WERI-Rb-1 (cell line): Measurements from ENCODE around the gene WWP2.

Experiments
- DNase-seq: peaks from one replicate; pipeline ENCODE4 v3.0.0-alpha.2; 2020
- H3K27ac ChIP-seq: fragments of 250-450 bp; sonication (Bioruptor Pico); 2 replicates; pipeline ENCODE4 v1.5.1; 2020; ENCODE audit warnings: mild to moderate bottlenecking, moderate library complexity
- H3K27me3 ChIP-seq: fragments of 250-450 bp; sonication (Bioruptor Pico); 2 replicates; pipeline ENCODE4 v1.5.1; 2021; ENCODE audit warnings: mild to moderate bottlenecking, low read depth, moderate library complexity; ENCODE audit not compliant: insufficient read depth, severe bottlenecking
- H3K36me3 ChIP-seq: fragments of 250-450 bp; sonication (Bioruptor Pico); 2 replicates; pipeline ENCODE4 v1.5.1; 2020; ENCODE audit warnings: mild to moderate bottlenecking, moderate library complexity
- H3K4me3 ChIP-seq: 2 replicates; pipeline ENCODE4 v1.5.1; 2011; ENCODE audit warnings: low read depth, mild to moderate bottlenecking, control low read depth, low read length
- H3K9me3 ChIP-seq: fragments of 250-450 bp; sonication (Bioruptor Pico); 2 replicates; pipeline ENCODE4 v1.5.1; 2021; ENCODE audit warnings: mild to moderate bottlenecking, moderate library complexity; ENCODE audit not compliant: severe bottlenecking
- TF ChIP-seq, protein P1 (sequence below): IDR thresholded peaks from 2 replicates; pipeline ENCODE4 v1.5.1; 2011; ENCODE audit warnings: low read depth, mild to moderate bottlenecking, control low read depth, inconsistent platforms, low read length

The WWP2 gene

GRCh38 chr16:69872888-69873287 is 110.8 kb downstream of the WWP2 start:
- no peaks in the 10 kb centered on the region for H3K9me3 ChIP-seq
- TF ChIP-seq, protein P1, sequence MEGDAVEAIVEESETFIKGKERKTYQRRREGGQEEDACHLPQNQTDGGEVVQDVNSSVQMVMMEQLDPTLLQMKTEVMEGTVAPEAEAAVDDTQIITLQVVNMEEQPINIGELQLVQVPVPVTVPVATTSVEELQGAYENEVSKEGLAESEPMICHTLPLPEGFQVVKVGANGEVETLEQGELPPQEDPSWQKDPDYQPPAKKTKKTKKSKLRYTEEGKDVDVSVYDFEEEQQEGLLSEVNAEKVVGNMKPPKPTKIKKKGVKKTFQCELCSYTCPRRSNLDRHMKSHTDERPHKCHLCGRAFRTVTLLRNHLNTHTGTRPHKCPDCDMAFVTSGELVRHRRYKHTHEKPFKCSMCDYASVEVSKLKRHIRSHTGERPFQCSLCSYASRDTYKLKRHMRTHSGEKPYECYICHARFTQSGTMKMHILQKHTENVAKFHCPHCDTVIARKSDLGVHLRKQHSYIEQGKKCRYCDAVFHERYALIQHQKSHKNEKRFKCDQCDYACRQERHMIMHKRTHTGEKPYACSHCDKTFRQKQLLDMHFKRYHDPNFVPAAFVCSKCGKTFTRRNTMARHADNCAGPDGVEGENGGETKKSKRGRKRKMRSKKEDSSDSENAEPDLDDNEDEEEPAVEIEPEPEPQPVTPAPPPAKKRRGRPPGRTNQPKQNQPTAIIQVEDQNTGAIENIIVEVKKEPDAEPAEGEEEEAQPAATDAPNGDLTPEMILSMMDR, result no peak
- no peak overlapping the region for H3K27ac ChIP-seq
- peaks cover 4% of the 10 kb centered on the region; the same call in 1 of the 2 replicates for H3K36me3 ChIP-seq
- DNase-seq, result no peak
- no peaks in the 10 kb centered on the region for H3K27me3 ChIP-seq
- H3K4me3 ChIP-seq, result no peak overlapping the region

DNA sequence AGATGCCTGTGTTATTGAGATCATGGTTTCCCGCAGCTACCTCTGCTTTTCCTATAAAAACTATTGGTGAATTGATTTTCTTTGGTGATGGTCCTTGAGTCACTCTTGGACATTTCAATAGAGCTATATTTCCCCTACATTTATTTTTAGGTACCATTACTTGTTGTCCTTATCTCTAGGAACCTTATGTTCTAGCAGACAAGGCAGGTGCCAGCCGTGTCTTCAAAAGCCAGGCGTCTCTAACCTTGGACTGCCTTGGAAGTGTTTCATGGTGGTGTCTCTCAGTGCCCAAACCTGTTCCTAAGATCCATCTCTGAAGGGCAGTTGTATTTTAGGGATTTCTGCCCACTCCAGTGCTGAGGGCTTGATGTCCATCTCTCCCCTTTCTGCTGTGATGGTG is 111.7 kb downstream of the WWP2 start:
- Histone ChIP-seq H3K27ac (no peak overlapping the region), H3K36me3 (peaks cover 4% of the 10 kb centered on the region; the same call in 1 of the 2 replicates), H3K4me3 (no peak overlapping the region), H3K27me3 (no peaks in the 10 kb centered on the region), H3K9me3 (no peaks in the 10 kb centered on the region)
- DNase-seq, result no peak
- TF ChIP-seq, protein P1, result no peak

GRCh38 chr16:69874271-69874670 is 112.1 kb downstream of the WWP2 start:
- H3K4me3 ChIP-seq, result no peak overlapping the region
- DNase-seq, result no peak
- no peak overlapping the region for H3K27ac ChIP-seq
- H3K9me3 ChIP-seq, result no peaks in the 10 kb centered on the region
- no peaks in the 10 kb centered on the region for H3K27me3 ChIP-seq
- TF ChIP-seq, protein P1, result no peak
- peaks cover 4% of the 10 kb centered on the region; the same call in 1 of the 2 replicates for H3K36me3 ChIP-seq

DNA sequence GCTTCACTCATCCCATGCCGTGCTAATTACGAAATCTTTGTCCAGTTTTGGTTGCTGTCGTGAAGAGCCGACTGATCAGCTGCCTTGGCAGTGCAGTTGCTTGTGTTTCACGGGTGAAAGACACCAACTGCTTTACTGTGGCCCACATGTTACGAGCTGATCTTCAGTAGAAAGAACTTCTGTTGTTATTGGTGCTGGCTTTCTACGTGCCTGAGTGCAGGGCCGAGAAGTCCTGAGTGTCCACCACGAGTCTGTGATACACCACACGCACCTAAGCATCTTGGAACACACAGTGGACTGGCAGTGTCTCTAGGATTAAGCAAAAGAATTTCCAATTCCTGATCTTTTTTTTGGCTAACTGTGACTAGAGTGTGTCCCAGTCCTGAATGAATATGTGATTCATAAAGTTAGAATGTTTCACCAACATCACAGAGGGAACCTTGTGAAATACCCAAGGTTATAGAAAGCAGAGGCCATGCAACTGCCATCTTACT is 118.6 kb downstream of the WWP2 start:
- Histone ChIP-seq H3K36me3 (no peaks in the 10 kb centered on the region), H3K4me3 (no peak overlapping the region), H3K27ac (no peak overlapping the region), H3K9me3 (no peaks in the 10 kb centered on the region), H3K27me3 (no peaks in the 10 kb centered on the region)
- TF ChIP-seq, protein P1, result no peak
- no peak for DNase-seq

DNA sequence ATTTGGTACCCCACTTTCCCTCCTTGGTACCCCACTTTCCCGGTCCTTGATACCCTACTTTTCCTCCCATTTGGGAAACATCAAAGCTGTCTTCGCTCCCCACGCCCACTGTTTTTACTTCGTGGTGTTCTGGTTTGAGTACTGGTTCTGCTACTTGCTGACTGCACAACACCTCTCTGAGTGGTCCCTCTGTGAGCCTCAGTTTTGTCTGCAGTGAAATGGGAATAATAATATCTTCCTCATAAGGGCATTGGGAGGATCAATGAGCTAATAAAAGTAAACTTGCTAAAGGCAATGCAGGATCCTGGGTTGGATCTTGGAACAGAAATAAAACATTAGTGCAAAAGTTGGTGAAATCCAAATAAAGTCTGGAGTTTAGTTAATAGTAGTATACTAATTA is 119.0 kb downstream of the WWP2 start:
- Histone ChIP-seq H3K9me3 (no peaks in the 10 kb centered on the region), H3K4me3 (no peak overlapping the region), H3K27me3 (no peaks in the 10 kb centered on the region), H3K27ac (no peak overlapping the region), H3K36me3 (no peaks in the 10 kb centered on the region)
- DNase-seq, result no peak
- TF ChIP-seq, protein P1, result no peak

DNA sequence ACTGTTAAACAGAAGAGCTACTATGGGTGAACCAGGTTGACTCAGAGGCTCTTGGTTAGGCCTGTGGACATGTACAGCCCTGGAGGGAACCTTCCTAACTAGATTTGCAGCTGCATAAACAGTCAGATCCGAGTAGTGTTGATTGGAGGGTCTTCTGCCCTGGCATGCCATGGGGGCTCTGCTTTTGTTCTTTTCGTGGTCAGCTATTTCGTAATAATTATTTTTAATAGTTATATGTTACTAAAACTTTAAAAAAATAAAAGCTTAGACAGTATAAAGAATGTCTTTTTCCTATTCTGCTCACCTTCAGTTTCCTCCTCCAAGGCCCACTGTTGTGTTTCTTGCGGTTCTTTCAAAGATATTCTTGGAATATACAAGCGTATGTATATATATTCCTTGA is 121.6 kb downstream of the WWP2 start:
- TF ChIP-seq, protein P1, result no peak
- H3K27ac ChIP-seq, result no peak overlapping the region
- H3K36me3 ChIP-seq, result peaks cover 3% of the 10 kb centered on the region
- no peaks in the 10 kb centered on the region for H3K9me3 ChIP-seq
- no peaks in the 10 kb centered on the region for H3K27me3 ChIP-seq
- no peak for DNase-seq
- no peak overlapping the region for H3K4me3 ChIP-seq
